DMS153 treated with DMSO at 0.1 percent for 48 hours (cell line): ENCODE data around the gene SMCHD1.
"Not testable (repeated sequence)": the region's sequence is repeated elsewhere in the genome, so short reads cannot be mapped to it uniquely, and the experiment has no call there.

ENCODE experiments used
- DNase-seq: peaks from one replicate; lab custom pipeline; 2025; ENCODE audit not compliant: unreplicated experiment; lab: John Stamatoyannopoulos, UW

The SMCHD1 gene

GRCh38 chr18:2848247-2849246 is 193.0 kb downstream of the SMCHD1 start:
- no peak for DNase-seq

- DNase-seq: no peak
Measured at GRCh38 chr18:2850816-2851215, 195.3 kb downstream of the SMCHD1 start.

DNA sequence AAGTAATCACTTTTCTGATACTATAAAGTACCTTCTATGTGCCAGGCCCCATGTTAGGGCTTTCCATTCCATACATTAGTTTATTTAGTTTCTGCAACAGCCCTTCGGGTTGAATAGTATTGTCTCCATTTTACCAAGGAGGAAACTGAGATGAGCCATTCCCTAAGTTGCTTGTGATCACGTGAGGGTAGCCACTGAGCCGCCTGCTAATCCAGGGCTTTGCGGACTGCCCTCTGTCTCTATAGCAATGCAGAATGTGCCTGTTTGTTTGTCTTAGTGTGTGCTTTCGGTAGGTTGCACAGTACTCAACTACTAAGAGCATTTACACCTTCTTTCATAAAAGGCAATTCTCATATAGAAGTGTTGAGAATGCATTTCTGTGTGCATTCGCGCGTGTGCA is 196.2 kb downstream of the SMCHD1 start:
- DNase-seq: no peak

DNA sequence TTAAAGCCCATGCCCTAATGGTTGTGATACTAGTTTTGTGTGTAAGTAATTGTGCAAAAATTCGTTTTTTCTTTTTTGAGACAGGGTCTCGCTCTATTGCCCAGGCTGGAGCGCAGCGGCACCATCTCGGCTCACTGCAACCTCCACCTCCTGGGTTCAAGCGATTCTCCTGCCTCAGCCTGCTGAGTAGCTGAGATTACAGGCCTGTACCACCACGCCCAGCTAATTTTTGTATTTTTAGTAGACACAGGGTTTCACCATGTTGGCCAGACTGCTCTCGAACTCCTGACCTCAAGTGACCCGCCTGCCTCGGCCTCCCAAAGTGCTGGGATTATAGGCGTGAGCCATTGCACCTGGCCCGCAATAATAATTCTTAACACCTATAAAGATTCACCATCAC is 196.9 kb downstream of the SMCHD1 start:
- DNase-seq: not testable (repeated sequence)

DNA sequence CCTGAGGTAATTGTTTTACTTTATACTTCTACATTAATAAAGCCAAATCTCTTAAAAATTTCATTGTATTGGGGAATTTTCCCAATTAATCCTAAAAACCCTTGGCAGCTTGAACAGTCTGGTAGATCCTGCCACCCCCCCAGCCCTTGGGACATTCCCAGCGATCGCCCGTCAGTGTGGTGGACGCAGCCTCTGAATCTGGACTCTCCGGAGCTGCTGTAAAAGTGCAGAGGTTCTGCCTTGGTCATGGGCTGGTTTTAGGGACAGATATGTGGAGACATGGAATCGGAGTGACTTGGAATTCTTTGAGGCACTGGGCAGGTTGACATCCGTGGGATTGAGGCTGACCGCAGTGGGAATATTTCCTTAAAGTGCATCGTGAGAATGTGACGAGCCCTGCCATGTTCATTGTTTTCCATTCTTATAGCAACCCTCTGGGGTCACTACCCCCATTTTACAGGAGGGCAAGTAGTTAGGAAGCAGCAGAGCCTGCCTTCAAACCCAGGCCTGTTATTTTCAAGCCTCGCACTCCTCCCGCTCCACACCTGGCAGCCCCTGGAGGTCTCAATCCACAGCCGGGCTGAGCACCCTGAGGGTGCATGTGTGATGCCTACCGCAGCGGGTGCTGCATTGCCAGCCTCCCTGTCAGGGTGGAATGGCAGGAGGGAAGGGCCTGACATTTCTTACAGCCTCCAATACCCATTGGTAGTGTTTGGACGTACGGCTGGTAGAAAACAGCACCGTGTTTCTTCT is 197.8 kb downstream of the SMCHD1 start:
- DNase-seq: no peak

GRCh38 chr18:2853926-2854664 is 198.6 kb downstream of the SMCHD1 start:
- no peak for DNase-seq
